Measurements from ENCODE around the gene MMP2. TPM values are rescaled to one million over a fixed set of nuclear protein-coding genes. Genes with fewer than 3 reads are reported as not detected.

The MMP2 gene
- total and polyA plus RNA-seq, 2 donors (not counting 1 experiment from before 2014, with no cell fraction given), result 760 to 1,311 TPM

- Histone ChIP-seq H3K27me3 (ENCODE audit: control insufficient read depth, insufficient read depth, low read length) (no peaks in the 10 kb centered on the region), H3K27ac (ENCODE audit: insufficient read depth, low read length) (no peak overlapping the region), H3K9ac (ENCODE audit: insufficient read depth, low read length) (no peak overlapping the region), H4K20me1 (ENCODE audit: control insufficient read depth, extremely low read depth, insufficient read depth, low read length) (no peaks in the 10 kb centered on the region), H3K9me3 (ENCODE audit: control insufficient read depth, insufficient read depth, low read depth, low read length) (no peaks in the 10 kb centered on the region), H3K79me2 (ENCODE audit: control insufficient read depth, insufficient read depth, low read length) (no peaks in the 10 kb centered on the region), H3K36me3 (ENCODE audit: control insufficient read depth, insufficient read depth, low read length) (peaks cover 31% of the 10 kb centered on the region), H3K4me1 (ENCODE audit: control insufficient read depth, extremely low read depth, insufficient read depth, low read length) (peaks cover 30% of the 10 kb centered on the region), H3K4me2 (ENCODE audit: extremely low read depth, insufficient read depth, low read length) (no peak overlapping the region), H2AFZ (ENCODE audit: low read length) (no peak overlapping the region), H3K4me3 (replicated peaks in 1 of 4; ENCODE audit: control extremely low read depth in 1 of 4, insufficient read depth in 1 of 4, low read depth in 3 of 4, low read length in 4 of 4) (no peak overlapping the region)
- no peak for DNase-seq (ENCODE audit: low read depth in 2 of 2)
- TF ChIP-seq, protein P1, sequence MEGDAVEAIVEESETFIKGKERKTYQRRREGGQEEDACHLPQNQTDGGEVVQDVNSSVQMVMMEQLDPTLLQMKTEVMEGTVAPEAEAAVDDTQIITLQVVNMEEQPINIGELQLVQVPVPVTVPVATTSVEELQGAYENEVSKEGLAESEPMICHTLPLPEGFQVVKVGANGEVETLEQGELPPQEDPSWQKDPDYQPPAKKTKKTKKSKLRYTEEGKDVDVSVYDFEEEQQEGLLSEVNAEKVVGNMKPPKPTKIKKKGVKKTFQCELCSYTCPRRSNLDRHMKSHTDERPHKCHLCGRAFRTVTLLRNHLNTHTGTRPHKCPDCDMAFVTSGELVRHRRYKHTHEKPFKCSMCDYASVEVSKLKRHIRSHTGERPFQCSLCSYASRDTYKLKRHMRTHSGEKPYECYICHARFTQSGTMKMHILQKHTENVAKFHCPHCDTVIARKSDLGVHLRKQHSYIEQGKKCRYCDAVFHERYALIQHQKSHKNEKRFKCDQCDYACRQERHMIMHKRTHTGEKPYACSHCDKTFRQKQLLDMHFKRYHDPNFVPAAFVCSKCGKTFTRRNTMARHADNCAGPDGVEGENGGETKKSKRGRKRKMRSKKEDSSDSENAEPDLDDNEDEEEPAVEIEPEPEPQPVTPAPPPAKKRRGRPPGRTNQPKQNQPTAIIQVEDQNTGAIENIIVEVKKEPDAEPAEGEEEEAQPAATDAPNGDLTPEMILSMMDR (conservative IDR thresholded peaks at IDR 0.05 in 1 of 2, IDR thresholded peaks at IDR 0.05 in 1 of 2; ENCODE audit: low read depth in 1 of 2, low read length in 2 of 2), result no peak
- TF ChIP-seq EZH2 (IDR thresholded peaks at IDR 0.05; ENCODE audit: low read length, missing control alignments), result no peak
These were observed 17.6 kb downstream of the MMP2 start for GRCh38 chr16:55496509-55497145.

DNA sequence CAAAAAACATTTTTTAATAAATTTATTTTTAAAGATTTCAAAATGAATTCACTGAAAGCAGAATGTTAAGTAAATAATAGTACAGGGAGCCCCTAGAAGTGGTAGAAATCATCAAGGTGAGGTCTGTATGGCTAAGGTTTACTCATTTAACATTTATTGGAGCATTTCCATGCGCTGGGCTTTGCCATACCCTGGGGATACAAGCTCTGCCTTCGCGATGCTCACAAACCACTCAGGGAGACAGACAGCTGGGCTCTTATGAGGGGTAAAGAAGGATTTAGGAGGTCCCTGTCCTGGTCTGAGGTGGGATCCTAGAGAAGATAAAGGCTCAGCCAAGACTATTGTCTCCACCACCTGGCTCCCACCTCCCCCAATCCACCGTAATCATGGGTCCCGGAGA is 18.6 kb downstream of the MMP2 start:
- Histone ChIP-seq H3K4me3 (replicated peaks in 1 of 4; ENCODE audit: control extremely low read depth in 1 of 4, insufficient read depth in 1 of 4, low read depth in 3 of 4, low read length in 4 of 4) (no peak overlapping the region), H3K27me3 (ENCODE audit: control insufficient read depth, insufficient read depth, low read length) (no peaks in the 10 kb centered on the region), H3K27ac (ENCODE audit: insufficient read depth, low read length) (no peak overlapping the region), H2AFZ (ENCODE audit: low read length) (no peak overlapping the region), H3K9me3 (ENCODE audit: control insufficient read depth, insufficient read depth, low read depth, low read length) (no peaks in the 10 kb centered on the region), H4K20me1 (ENCODE audit: control insufficient read depth, extremely low read depth, insufficient read depth, low read length) (no peaks in the 10 kb centered on the region), H3K9ac (ENCODE audit: insufficient read depth, low read length) (no peak overlapping the region), H3K36me3 (ENCODE audit: control insufficient read depth, insufficient read depth, low read length) (peaks cover 31% of the 10 kb centered on the region), H3K79me2 (ENCODE audit: control insufficient read depth, insufficient read depth, low read length) (no peaks in the 10 kb centered on the region), H3K4me1 (ENCODE audit: control insufficient read depth, extremely low read depth, insufficient read depth, low read length) (peaks cover 38% of the 10 kb centered on the region), H3K4me2 (ENCODE audit: extremely low read depth, insufficient read depth, low read length) (no peak overlapping the region)
- TF ChIP-seq EZH2 (IDR thresholded peaks at IDR 0.05; ENCODE audit: low read length, missing control alignments), result no peak
- TF ChIP-seq, protein P1 (conservative IDR thresholded peaks at IDR 0.05 in 1 of 2, IDR thresholded peaks at IDR 0.05 in 1 of 2; ENCODE audit: low read depth in 1 of 2, low read length in 2 of 2), result no peak
- no peak for DNase-seq (ENCODE audit: low read depth in 2 of 2)

DNA sequence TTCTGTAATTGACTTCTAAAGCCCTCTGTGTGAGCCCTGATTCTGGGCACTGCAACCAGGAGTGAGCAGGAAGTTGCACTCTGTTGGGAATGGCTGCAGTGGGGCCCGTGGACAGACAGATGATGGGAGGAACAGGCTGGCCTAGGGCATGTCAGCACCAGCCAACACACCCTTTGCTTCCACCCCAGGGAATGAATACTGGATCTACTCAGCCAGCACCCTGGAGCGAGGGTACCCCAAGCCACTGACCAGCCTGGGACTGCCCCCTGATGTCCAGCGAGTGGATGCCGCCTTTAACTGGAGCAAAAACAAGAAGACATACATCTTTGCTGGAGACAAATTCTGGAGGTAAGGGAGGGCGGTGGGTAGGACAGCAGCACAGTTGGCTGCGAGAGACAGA is 19.1 kb downstream of the MMP2 start:
- no peak overlapping the region for H3K4me3 ChIP-seq (replicated peaks in 1 of 4; ENCODE audit: control extremely low read depth in 1 of 4, insufficient read depth in 1 of 4, low read depth in 3 of 4, low read length in 4 of 4)
- peaks cover 30% of the 10 kb centered on the region for H3K36me3 ChIP-seq (ENCODE audit: control insufficient read depth, insufficient read depth, low read length)
- no peaks in the 10 kb centered on the region for H3K27me3 ChIP-seq (ENCODE audit: control insufficient read depth, insufficient read depth, low read length)
- no peak overlapping the region for H3K27ac ChIP-seq (ENCODE audit: insufficient read depth, low read length)
- no peaks in the 10 kb centered on the region for H4K20me1 ChIP-seq (ENCODE audit: control insufficient read depth, extremely low read depth, insufficient read depth, low read length)
- no peak overlapping the region for H2AFZ ChIP-seq (ENCODE audit: low read length)
- no peak for DNase-seq (ENCODE audit: low read depth in 2 of 2)
- peaks cover 44% of the 10 kb centered on the region for H3K4me1 ChIP-seq (ENCODE audit: control insufficient read depth, extremely low read depth, insufficient read depth, low read length)
- H3K79me2 ChIP-seq (ENCODE audit: control insufficient read depth, insufficient read depth, low read length), result no peaks in the 10 kb centered on the region
- H3K9me3 ChIP-seq (ENCODE audit: control insufficient read depth, insufficient read depth, low read depth, low read length), result no peaks in the 10 kb centered on the region
- no peak overlapping the region for H3K9ac ChIP-seq (ENCODE audit: insufficient read depth, low read length)
- no peak overlapping the region for H3K4me2 ChIP-seq (ENCODE audit: extremely low read depth, insufficient read depth, low read length)
- TF ChIP-seq EZH2 (IDR thresholded peaks at IDR 0.05; ENCODE audit: low read length, missing control alignments), result no peak
- TF ChIP-seq, protein P1 (conservative IDR thresholded peaks at IDR 0.05 in 1 of 2, IDR thresholded peaks at IDR 0.05 in 1 of 2; ENCODE audit: low read depth in 1 of 2, low read length in 2 of 2), result no peak

All from fibroblast of lung (primary cell).